ENCODE results near the gene SRXN1.
A peak's percentile ranks its signal among the peaks of the same experiment; 100 is the strongest.
"Not testable (repeated sequence)": the region's sequence is repeated elsewhere in the genome, so short reads cannot be mapped to it uniquely, and the experiment has no call there.

SRXN1 gene

GRCh38 chr20:653590-654416 lies 803 bp upstream of the SRXN1 start:
- DNase-seq, result no peak

GRCh38 chr20:652615-653109 lies 338 bp downstream of the SRXN1 start:
- peak; percentile 39 for DNase-seq

GRCh38 chr20:651713-652614 lies 1.0 kb downstream of the SRXN1 start:
- DNase-seq, result peak; percentile 25

GRCh38 chr20:650954-651353 lies 2.0 kb downstream of the SRXN1 start:
- no peak for DNase-seq

- DNase-seq, result no peak
Observed at GRCh38 chr20:650281-650680, 2.7 kb downstream of the SRXN1 start.

GRCh38 chr20:647479-648019 lies 5.5 kb downstream of the SRXN1 start:
- DNase-seq, result no peak

GRCh38 chr20:646868-647233 lies 6.1 kb downstream of the SRXN1 start:
- DNase-seq, result no peak

- DNase-seq, result no peak
Observed at GRCh38 chr20:646107-646867, 6.7 kb downstream of the SRXN1 start.

- DNase-seq, result peak; percentile 76
Observed at GRCh38 chr20:645318-646106, 7.5 kb downstream of the SRXN1 start.

- DNase-seq, result no peak
Observed at GRCh38 chr20:644692-645317, 8.2 kb downstream of the SRXN1 start.

GRCh38 chr20:642398-643174 lies 10.4 kb downstream of the SRXN1 start:
- DNase-seq, result no peak

GRCh38 chr20:642013-642397 lies 11.0 kb downstream of the SRXN1 start:
- not testable (repeated sequence) for DNase-seq

GRCh38 chr20:641516-641875 lies 11.5 kb downstream of the SRXN1 start:
- DNase-seq, result no peak

GRCh38 chr20:640674-641515 lies 12.1 kb downstream of the SRXN1 start:
- no peak for DNase-seq

GRCh38 chr20:638579-638978 lies 14.4 kb downstream of the SRXN1 start:
- no peak for DNase-seq

GRCh38 chr20:637559-637958 lies 15.4 kb downstream of the SRXN1 start:
- DNase-seq, result no peak

GRCh38 chr20:635893-636338 lies 17.1 kb downstream of the SRXN1 start:
- no peak for DNase-seq

GRCh38 chr20:635028-635892 lies 17.7 kb downstream of the SRXN1 start:
- no peak for DNase-seq
